SJSA1 (cell line): Measurements from ENCODE around the gene PCP2. TPM values are rescaled to one million over a fixed set of nuclear protein-coding genes. Genes with fewer than 3 reads are reported as not detected.

Experiments
- DNase-seq, 2 experiments: peaks; one replicate each; pipeline ENCODE4 v3.0.0-alpha.2; 2015 to 2020; ENCODE audit warnings: low spot score in 2 of 2, low read depth in 1 of 2
- H3K27ac ChIP-seq: fragments of 250-450 bp; sonication (Bioruptor Pico); 2 replicates; pipeline ENCODE4 v1.5.1; 2020; ENCODE audit warnings: mild to moderate bottlenecking, moderate library complexity
- H3K27me3 ChIP-seq: fragments of 250-450 bp; sonication (Bioruptor Pico); replicated peaks from 2 replicates; pipeline ENCODE4 v1.5.1; 2020; ENCODE audit warnings: mild to moderate bottlenecking, moderate library complexity
- H3K36me3 ChIP-seq: fragments of 250-450 bp; sonication (Bioruptor Pico); 2 replicates; pipeline ENCODE4 v1.5.1; 2020; ENCODE audit warnings: mild to moderate bottlenecking
- H3K4me1 ChIP-seq: fragments of 250-450 bp; sonication (Bioruptor Pico); replicated peaks from 2 replicates; pipeline ENCODE4 v1.6.1; 2021; ENCODE audit warnings: mild to moderate bottlenecking
- H3K4me3 ChIP-seq: fragments of 250-450 bp; sonication (Bioruptor Pico); 2 replicates; pipeline ENCODE4 v1.5.1; 2020; ENCODE audit warnings: mild to moderate bottlenecking
- H3K9me3 ChIP-seq: fragments of 250-450 bp; sonication (Bioruptor Pico); replicated peaks from 2 replicates; pipeline ENCODE4 v1.5.1; 2020; ENCODE audit warnings: mild to moderate bottlenecking
- total RNA-seq: library from RNA; depleted of rRNA; stranded (reverse); fragments of >200 nt; shearing (Covaris generic); gene quantifications from 2 replicates; pipeline ENCODE4 v1.2.3, GENCODE V29; 2014; rRNA removed

PCP2 gene
- total RNA-seq, 1 experiment from 2014 or later, result not detected

DNA sequence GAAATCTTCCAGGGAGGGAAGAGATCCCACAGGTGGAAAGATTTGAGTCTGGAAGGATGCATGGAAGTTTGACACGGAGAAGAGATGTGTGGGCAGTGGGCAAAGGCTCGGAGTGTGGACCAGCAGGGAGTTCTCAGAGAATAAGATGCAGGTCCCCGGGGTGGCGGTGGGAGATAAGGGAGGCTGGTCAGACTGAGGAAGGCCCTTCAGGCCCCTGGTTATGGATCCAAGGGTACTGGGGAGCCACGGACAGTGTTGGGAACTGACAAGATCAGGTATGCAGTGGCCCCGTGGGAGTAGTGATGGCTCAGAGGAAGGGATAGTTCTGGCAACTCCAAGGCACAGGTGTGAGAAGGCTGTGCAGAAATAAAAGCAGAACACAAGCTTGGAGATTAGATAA lies 35.3 kb downstream of the PCP2 start:
- H3K36me3 ChIP-seq, result no peaks in the 10 kb centered on the region
- no peaks in the 10 kb centered on the region for H3K4me1 ChIP-seq
- H3K27ac ChIP-seq, result no peak overlapping the region
- DNase-seq, result no peak
- no peaks in the 10 kb centered on the region for H3K9me3 ChIP-seq
- peaks cover 50% of the 10 kb centered on the region for H3K27me3 ChIP-seq
- no peak overlapping the region for H3K4me3 ChIP-seq

DNA sequence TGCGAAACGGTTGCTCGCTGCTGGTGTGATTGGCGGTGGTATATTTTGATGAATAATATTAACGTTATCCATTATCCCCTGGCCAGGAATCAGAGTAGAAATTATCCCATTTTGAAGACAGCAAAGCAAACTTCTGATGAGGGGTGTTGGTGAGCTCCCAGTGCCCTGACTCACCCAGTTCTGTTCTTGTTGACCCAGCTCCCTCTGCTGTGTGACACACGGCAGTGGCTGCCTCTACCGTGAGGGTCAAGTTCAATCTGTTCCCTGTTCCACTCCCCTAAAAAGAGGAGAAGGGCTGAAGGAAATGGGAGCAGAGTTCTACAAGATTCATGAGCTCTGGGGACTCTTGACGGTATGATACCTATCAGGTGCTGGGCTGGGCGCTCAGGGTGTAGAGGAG lies 35.8 kb downstream of the PCP2 start:
- no peaks in the 10 kb centered on the region for H3K36me3 ChIP-seq
- no peak overlapping the region for H3K27ac ChIP-seq
- DNase-seq, result no peak
- H3K4me3 ChIP-seq, result no peak overlapping the region
- H3K9me3 ChIP-seq, result no peaks in the 10 kb centered on the region
- no peaks in the 10 kb centered on the region for H3K4me1 ChIP-seq
- peaks cover 50% of the 10 kb centered on the region for H3K27me3 ChIP-seq

DNA sequence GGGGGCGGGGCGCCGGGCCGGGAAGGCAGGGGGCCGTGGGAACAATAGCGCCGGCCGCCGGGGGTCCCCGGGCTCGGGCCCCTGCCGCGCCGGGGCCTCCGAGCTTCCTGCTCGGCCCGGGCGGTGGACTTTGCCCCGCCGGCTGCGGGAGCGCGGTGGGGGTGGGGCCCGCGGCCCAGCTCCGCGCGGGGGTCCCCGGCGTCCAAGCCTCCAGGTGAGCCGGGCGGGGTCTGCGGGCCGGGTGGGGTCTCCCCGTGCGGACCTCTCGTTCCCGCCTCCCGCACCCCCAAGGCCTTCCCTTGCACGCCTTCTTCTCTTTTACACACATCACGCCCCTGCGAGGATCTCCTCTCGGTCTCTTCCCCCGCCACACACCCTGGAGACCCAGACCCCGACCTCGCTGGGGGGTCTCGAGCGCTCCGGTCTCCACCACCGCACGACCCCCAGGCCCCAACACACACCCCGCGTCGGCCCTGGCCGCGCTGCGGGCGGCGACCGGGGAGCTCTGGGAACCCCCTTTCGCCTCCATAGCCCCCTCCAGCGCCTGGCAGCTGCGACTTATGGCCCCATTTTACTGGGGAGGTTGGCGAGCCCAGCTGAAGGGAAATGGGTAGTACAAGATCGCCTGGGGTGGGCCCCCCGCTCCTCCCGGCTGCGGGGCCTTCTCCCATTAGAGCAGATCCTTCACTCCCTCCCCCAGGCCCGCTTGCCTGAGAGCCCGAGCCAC lies 37.1 kb downstream of the PCP2 start:
- Histone ChIP-seq H3K27ac (no peak overlapping the region), H3K27me3 (peaks cover 46% of the 10 kb centered on the region), H3K4me1 (no peaks in the 10 kb centered on the region), H3K9me3 (no peaks in the 10 kb centered on the region), H3K4me3 (no peak overlapping the region), H3K36me3 (no peaks in the 10 kb centered on the region)
- DNase-seq, result no peak

DNA sequence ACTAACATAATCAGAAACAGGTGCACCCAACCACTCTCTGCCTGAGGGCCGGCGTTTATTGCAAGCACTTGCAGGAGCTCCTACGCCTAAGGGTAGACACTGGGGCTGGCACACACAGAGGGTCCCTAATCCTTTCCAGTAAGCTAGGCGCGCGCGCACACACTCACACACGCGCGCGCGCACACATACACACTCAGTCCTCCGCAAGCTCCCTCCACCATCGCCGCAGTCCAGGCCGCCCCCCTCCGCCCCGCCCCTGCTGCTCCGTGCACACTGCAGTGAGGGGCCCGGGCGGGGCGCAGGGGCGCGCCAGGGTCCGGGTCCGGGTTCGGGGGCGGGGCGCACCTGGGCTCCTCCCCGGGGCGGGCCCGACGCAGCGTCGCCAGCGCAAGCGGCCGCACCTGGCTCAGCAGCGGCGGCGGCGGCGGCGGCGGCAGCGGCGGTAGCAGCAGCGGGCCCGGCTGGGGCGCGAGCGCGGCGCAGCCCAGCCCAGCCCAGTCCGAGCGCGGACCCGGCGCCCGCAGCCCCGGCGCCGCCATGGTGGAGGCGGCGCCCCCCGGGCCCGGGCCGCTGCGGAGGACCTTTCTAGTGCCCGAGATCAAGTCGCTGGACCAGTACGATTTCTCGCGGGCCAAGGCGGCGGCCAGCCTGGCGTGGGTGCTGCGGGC lies 37.9 kb downstream of the PCP2 start, which contains the start of gene CAMSAP3:
Gene CAMSAP3 (plus strand): TSS at position 398 of the 668 bp plus-strand sequence. CDS start 140 bp downstream, at position 538.
- peaks cover 46% of the 10 kb centered on the region for H3K27me3 ChIP-seq
- no peak within 1 kb of the TSS for H3K4me3 ChIP-seq
- DNase-seq, result no peak
- H3K4me1 ChIP-seq, result no peaks in the 10 kb centered on the region
- H3K9me3 ChIP-seq, result no peaks in the 10 kb centered on the region
- H3K36me3 ChIP-seq, result no peaks in the 10 kb centered on the region
- no peak within 1 kb of the TSS for H3K27ac ChIP-seq

DNA sequence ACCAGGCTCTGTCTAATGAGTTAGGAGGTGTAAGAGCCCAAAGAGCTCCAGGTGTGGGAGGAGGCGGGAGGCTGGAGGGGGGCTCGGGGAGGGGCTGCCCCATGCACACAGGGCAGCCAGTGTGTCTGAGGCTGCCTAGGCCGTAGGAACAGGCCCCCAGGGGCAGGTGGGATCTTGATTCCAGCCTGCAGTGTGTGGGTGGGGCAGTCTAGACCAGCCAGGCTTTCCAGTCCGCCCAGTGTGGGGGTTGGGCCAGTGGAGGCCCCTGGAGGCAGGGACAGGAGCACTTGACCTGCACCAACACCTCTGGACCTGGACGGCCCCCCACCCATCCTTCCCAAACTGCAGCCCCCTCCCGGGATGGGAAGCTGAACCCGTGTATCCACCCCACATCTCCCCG lies 43.3 kb downstream of the PCP2 start:
- Histone ChIP-seq H3K27me3 (peaks cover 20% of the 10 kb centered on the region), H3K36me3 (no peaks in the 10 kb centered on the region)

DNA sequence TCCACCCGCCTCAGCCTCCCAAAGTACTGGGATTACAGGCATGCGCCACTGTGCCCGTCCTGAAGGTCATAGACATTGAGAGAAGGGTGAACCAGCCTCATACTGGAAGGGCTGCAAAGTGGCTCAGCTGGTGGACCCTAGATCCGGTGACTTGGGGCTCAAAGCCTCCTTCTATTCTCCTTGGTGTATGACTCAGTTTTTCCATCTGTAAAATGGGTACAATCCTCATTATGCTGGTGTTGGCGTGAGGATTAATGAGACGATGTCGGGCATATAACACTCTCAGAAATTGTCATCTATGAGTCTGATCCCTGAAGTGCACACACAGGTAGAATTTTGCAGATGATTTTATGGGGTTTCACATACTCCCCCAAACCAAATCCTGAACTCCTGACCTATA lies 43.7 kb downstream of the PCP2 start:
- Histone ChIP-seq H3K4me3 (no peak overlapping the region), H3K4me1 (no peaks in the 10 kb centered on the region), H3K27ac (no peak overlapping the region), H3K36me3 (no peaks in the 10 kb centered on the region), H3K9me3 (no peaks in the 10 kb centered on the region), H3K27me3 (peaks cover 16% of the 10 kb centered on the region)
- no peak for DNase-seq

More for the DNA sequence above, 43.3 kb downstream of the PCP2 start:
- H3K27ac ChIP-seq, result no peak overlapping the region
- H3K4me3 ChIP-seq, result no peak overlapping the region
- H3K4me1 ChIP-seq, result no peaks in the 10 kb centered on the region
- no peaks in the 10 kb centered on the region for H3K9me3 ChIP-seq
- DNase-seq, result no peak

DNA sequence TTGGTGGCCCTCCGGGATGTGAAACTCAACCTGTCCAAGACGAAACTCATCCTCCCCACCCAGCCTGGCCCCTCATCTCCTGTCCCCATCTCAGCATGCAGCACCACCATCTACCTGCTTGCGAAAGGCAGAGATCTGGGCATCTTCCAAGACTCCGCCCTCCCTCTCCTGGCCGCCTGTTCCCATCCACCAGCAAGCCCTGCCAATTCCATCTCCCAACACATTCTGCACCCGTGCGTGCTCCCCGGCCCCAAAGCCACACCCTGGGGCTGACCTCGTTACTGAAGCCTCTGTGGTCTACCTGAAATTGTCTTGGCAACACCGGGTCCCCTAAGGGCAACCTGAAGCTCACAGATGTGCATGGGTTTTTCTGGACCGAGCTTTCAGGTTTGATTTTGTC lies 51.1 kb downstream of the PCP2 start:
- no peak overlapping the region for H3K27ac ChIP-seq
- no peaks in the 10 kb centered on the region for H3K36me3 ChIP-seq
- H3K4me3 ChIP-seq, result no peak overlapping the region
- peaks cover 7% of the 10 kb centered on the region; the same call in 1 of the 2 replicates for H3K27me3 ChIP-seq
- H3K4me1 ChIP-seq, result no peaks in the 10 kb centered on the region
- DNase-seq, result no peak
- no peaks in the 10 kb centered on the region for H3K9me3 ChIP-seq

Other genes starting within 250 kb of the PCP2 start
- gene PEX11G, start 144.7 kb downstream of the PCP2 start, total RNA-seq, result 0.47 TPM in 1 of 2 replicates, not detected in the other
- 31.4 and 33.7 TPM in 2 replicates for gene ZNF358, start 117.6 kb downstream of the PCP2 start, total RNA-seq
- gene MCOLN1, start 111.1 kb downstream of the PCP2 start, total RNA-seq, result 2.9 and 5.5 TPM in 2 replicates
- 41.6 and 47.5 TPM in 2 replicates for gene PNPLA6, start 98.0 kb downstream of the PCP2 start, total RNA-seq
- not detected in 2 replicates for gene CAMSAP3, start 37.9 kb downstream of the PCP2 start, total RNA-seq
- 32.0 and 35.0 TPM in 2 replicates for gene XAB2, start 4.2 kb downstream of the PCP2 start, total RNA-seq
- 32.5 and 68.2 TPM in 2 replicates for gene PET100, start 3.9 kb downstream of the PCP2 start, total RNA-seq
- 0.13 TPM in 1 of 2 replicates, not detected in the other for gene STXBP2, start 3.4 kb upstream of the PCP2 start, total RNA-seq
- gene RETN, start 35.3 kb upstream of the PCP2 start, total RNA-seq, result not detected in 2 replicates
- gene MCEMP1, start 43.4 kb upstream of the PCP2 start, total RNA-seq, result not detected in 2 replicates
- gene TRAPPC5, start 47.1 kb upstream of the PCP2 start, total RNA-seq, result 129 and 131 TPM in 2 replicates
- gene FCER2, start 68.4 kb upstream of the PCP2 start, total RNA-seq, result not detected in 2 replicates
- gene CLEC4G, start 98.4 kb upstream of the PCP2 start, total RNA-seq, result not detected in 2 replicates
- gene CD209, start 113.8 kb upstream of the PCP2 start, total RNA-seq, result not detected in 2 replicates
- not detected in 2 replicates for gene CLEC4M, start 129.5 kb upstream of the PCP2 start, total RNA-seq
- 15.6 and 16.3 TPM in 2 replicates for gene EVI5L, start 196.5 kb upstream of the PCP2 start, total RNA-seq
- not detected in 2 replicates for gene PRR36, start 240.7 kb upstream of the PCP2 start, total RNA-seq